Measurements from ENCODE around the gene CASP7. TPM values are rescaled to one million over a fixed set of nuclear protein-coding genes. Genes with fewer than 3 reads are reported as not detected.
A peak's percentile ranks its signal among the peaks of the same experiment; 100 is the strongest.

CASP7 gene
- polyA plus RNA-seq, 1 donor, result 31.3 TPM

DNA sequence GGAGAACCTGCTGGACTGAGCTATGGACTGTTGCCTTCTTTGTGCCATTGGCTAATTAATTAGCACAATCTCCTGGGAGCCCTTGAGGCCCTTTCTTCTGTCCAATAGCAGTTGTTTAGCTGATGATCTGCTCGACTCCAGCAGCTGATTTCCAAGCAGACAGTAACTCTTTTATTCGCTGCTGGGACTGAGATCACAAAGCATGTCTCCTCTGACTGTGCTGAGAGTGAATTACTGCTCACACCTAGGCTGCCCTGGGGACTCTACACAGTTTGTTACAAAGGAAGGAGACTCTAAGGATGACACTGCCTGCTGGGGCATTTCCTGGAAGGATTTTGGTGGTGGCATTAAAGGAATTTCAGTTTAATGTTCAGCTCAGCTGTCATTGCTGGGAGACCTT, 31.4 kb downstream of the CASP7 start:
- WGBS (ENCODE audit: insufficient coverage, low lambda C conversion rate), result no CpG with 5 or more reads among the region's 2 CpGs
- no peaks in the 10 kb centered on the region for H3K4me1 ChIP-seq (ENCODE audit: control insufficient read depth, insufficient read depth, low read length)

DNA sequence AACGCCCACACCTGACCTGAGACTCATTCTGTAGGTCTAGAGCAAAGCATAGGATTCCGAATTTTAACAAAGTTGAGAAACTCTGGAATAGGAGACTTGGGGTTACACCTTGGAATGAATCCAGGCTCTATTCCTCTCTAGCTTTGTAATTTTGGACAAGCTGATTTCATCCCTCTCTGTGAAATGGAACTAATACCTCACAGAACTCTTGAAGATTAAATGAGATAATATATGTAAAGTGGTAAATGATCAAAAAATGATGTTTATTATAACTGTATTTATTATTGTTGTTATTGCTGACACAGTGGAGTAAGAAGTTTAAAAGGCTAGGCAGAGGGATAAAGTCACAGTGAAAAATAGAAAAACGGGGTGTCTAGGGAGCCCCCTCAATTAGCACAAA, 32.3 kb downstream of the CASP7 start:
- DNase-seq, result no peak
- Histone ChIP-seq H3K4me3 (ENCODE audit: low read length) (no peak overlapping the region), H3K27ac (ENCODE audit: low read length) (no peak overlapping the region), H3K27me3 (ENCODE audit: control insufficient read depth, insufficient read depth, low read length) (no peaks in the 10 kb centered on the region), H3K4me1 (ENCODE audit: control insufficient read depth, insufficient read depth, low read length) (no peaks in the 10 kb centered on the region), H3K36me3 (ENCODE audit: control insufficient read depth, insufficient read depth, low read length) (peaks cover 16% of the 10 kb centered on the region), H3K9me3 (ENCODE audit: control insufficient read depth, low read depth, low read length) (no peaks in the 10 kb centered on the region)
- WGBS (ENCODE audit: insufficient coverage, low lambda C conversion rate), result 100% methylated on average over 1 of the region's 3 CpGs

More for the DNA sequence above, 31.4 kb downstream of the CASP7 start:
- DNase-seq, result no peak
- no peak overlapping the region for H3K27ac ChIP-seq (ENCODE audit: low read length)
- H3K27me3 ChIP-seq (ENCODE audit: control insufficient read depth, insufficient read depth, low read length), result no peaks in the 10 kb centered on the region
- H3K36me3 ChIP-seq (ENCODE audit: control insufficient read depth, insufficient read depth, low read length), result peaks cover 15% of the 10 kb centered on the region
- H3K9me3 ChIP-seq (ENCODE audit: control insufficient read depth, low read depth, low read length), result no peaks in the 10 kb centered on the region
- no peak overlapping the region for H3K4me3 ChIP-seq (ENCODE audit: low read length)

DNA sequence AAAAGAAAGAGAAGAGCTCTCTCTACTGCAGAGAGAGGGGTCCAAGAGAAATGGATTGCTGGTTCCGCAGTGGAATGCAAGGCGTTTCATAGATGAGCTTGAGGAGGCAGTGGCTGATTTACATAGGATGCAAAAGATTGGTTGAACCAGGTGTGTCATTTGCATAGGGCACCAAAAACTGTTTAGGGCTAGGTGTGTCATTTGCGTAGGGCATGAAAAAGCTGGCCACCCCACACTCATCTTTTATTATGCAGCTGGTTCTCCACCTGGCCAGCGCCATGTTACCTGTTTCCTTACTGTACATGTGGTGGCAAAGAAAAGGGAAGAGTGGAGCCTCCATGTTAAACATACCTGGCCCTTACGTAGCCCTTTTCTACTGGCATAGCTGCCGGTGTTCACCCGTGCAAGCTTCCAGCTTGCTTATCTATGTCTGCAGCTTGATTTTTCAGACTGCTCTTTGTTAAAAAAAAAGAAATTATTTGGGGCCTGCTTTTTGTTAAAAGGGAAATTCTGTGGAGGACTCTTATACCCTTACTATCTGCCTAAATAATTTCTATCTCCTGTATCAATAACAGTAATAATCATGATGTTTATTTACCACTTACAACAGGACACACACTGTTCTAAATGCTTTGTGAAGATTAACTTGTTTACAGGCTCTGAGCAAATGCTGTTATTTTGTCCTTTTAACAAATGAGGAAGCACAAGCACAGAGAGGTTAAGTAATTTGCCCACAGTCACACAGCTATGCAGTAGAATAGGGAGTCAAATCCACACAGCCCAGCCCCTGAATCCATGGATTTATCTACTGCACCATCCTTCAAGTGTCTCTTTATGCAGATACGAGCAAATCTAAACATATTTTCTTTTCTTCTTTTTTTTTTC, 33.3 kb downstream of the CASP7 start:
- Histone ChIP-seq H3K36me3 (ENCODE audit: control insufficient read depth, insufficient read depth, low read length) (peaks cover 14% of the 10 kb centered on the region), H3K9me3 (ENCODE audit: control insufficient read depth, low read depth, low read length) (no peaks in the 10 kb centered on the region), H3K27ac (ENCODE audit: low read length) (no peak overlapping the region), H3K27me3 (ENCODE audit: control insufficient read depth, insufficient read depth, low read length) (no peaks in the 10 kb centered on the region), H3K4me3 (ENCODE audit: low read length) (no peak overlapping the region), H3K4me1 (ENCODE audit: control insufficient read depth, insufficient read depth, low read length) (no peaks in the 10 kb centered on the region)
- no peak for DNase-seq
- WGBS (ENCODE audit: insufficient coverage, low lambda C conversion rate), result 83% methylated on average over 1 of the region's 8 CpGs

DNA sequence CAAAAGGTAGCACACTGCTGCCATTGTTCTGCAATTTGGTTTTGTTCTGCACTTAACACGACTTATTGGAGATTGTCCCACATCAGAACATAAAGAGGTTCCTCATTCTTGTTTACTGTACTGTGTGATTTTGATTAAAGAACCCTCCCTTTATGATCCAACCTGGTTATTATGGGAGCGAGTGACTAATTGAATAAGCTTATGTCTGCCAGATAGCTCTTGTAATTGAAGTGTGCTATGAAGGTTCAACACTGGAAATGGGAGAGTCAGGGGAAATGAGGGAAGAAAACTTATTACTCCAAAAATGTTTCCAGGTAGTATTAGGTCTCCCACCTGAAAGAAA, 33.9 kb downstream of the CASP7 start:
- no peaks in the 10 kb centered on the region for H3K4me1 ChIP-seq (ENCODE audit: control insufficient read depth, insufficient read depth, low read length)
- no peak overlapping the region for H3K4me3 ChIP-seq (ENCODE audit: low read length)
- H3K27ac ChIP-seq (ENCODE audit: low read length), result no peak overlapping the region
- H3K9me3 ChIP-seq (ENCODE audit: control insufficient read depth, low read depth, low read length), result no peaks in the 10 kb centered on the region
- peaks cover 14% of the 10 kb centered on the region for H3K36me3 ChIP-seq (ENCODE audit: control insufficient read depth, insufficient read depth, low read length)
- 60% methylated on average over 1 of the region's 2 CpGs for WGBS (ENCODE audit: insufficient coverage, low lambda C conversion rate)
- DNase-seq, result no peak
- H3K27me3 ChIP-seq (ENCODE audit: control insufficient read depth, insufficient read depth, low read length), result no peaks in the 10 kb centered on the region

DNA sequence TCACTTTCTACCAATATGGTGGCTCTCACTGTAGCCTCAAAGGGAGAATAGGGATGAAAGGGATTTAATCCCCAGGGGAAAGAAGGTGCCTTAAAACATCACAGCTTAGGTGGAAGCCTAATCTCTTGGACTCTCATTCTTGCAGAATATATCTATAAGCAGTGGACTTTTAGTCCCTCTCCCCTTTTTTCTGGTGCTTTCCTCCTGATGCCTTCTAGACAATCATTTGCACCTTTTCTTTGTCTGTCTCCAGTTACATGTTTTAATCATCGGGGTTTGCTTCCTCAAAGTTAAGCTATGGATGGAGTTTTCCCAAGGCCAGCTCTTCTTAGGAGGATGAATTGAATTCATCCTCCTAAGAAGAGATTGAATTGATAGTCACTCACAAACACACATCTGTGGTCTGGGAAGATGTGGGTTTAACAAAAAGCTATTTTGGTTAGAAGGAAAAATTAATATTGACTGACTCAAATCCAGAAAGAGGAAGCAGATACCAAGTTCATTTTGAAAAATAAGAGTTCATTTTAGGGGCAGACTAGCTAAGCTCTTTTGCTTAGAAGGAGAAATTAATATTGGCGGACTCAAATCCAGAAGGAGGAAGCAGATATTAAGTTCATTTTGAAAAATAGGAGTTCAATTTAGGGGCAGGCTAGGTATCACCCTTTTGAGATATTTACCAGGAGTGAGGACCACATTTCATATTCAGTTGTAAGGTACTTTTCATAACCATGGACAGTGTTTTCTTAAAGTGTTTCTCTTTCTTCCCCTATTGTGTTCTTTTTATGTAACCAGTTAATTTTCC, 36.6 kb downstream of the CASP7 start:
- Histone ChIP-seq H3K4me3 (ENCODE audit: low read length) (no peak overlapping the region), H3K27me3 (ENCODE audit: control insufficient read depth, insufficient read depth, low read length) (no peaks in the 10 kb centered on the region), H3K36me3 (ENCODE audit: control insufficient read depth, insufficient read depth, low read length) (peaks cover 25% of the 10 kb centered on the region), H3K4me1 (ENCODE audit: control insufficient read depth, insufficient read depth, low read length) (no peaks in the 10 kb centered on the region), H3K27ac (ENCODE audit: low read length) (no peak overlapping the region), H3K9me3 (ENCODE audit: control insufficient read depth, low read depth, low read length) (no peaks in the 10 kb centered on the region)
- no peak for DNase-seq
- no CpG with 5 or more reads among the region's 2 CpGs for WGBS (ENCODE audit: insufficient coverage, low lambda C conversion rate)

DNA sequence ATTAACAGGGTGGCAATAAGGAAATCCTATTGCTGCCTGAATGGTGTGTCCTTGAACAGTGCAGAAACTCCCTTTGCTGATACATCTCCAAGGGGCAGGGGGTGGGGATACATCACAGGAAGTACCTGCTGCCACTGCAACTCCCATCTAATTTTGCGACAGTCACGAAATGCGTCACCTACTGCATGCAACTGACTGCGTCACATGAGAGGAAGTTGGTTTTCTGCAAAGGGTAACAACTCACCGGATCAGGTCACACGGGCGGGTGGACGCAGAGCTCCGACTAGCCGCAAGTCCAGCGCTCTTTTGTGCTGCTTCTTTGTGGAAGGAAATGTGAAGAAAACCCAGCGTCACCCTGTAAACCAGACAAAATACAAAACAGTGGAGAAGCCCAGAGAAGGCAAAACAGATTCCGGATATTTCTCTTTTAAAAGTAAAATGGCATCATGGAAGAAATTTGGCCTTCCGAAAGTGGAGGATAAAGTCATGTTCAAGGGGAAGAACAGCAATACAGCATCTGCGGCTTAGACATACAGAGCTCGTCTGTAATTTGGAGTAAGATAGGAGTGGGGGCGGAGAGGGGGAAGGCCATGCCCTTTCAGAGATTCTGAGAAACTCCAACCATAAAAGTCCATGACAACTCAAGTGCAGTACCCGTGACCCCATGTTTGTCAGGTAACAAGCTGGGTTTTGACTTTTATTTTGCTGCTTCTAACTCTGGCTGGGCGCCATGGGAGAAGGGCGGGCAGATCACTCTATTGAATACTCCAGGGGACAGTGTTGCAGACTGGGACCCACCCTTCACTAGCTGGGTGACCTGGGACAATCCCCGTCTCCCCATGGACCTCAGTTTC, 39.5 kb downstream of the CASP7 start:
- Histone ChIP-seq H3K36me3 (ENCODE audit: control insufficient read depth, insufficient read depth, low read length) (peaks cover 47% of the 10 kb centered on the region), H3K27ac (ENCODE audit: low read length) (no peak overlapping the region), H3K9me3 (ENCODE audit: control insufficient read depth, low read depth, low read length) (no peaks in the 10 kb centered on the region), H3K4me1 (ENCODE audit: control insufficient read depth, insufficient read depth, low read length) (no peaks in the 10 kb centered on the region), H3K27me3 (ENCODE audit: control insufficient read depth, insufficient read depth, low read length) (no peaks in the 10 kb centered on the region), H3K4me3 (ENCODE audit: low read length) (no peak overlapping the region)
- 93% methylated on average over 10 of the region's 21 CpGs for WGBS (ENCODE audit: insufficient coverage, low lambda C conversion rate)
- peak; percentile 21 to 52 for DNase-seq

DNA sequence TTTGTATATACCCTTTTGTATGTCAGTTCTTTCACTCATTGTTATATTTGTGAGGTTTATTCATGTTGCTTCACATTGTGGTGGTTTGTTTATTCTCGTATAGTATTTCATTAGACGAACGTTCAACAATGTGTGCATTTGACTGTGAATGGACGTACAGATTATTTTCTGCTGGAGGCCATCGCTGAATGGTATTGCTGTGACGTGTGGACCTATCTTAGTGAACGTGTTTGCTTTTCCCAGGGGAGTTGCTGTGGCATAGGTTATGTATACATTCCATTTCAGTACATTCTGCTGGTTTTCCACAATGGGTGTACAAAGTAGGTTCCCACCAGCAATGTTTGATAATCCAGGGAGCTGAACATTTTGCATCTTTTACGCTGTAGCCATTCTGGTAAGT, 40.7 kb downstream of the CASP7 start:
- WGBS (ENCODE audit: insufficient coverage, low lambda C conversion rate), result no CpG with 5 or more reads among the region's 8 CpGs
- peaks cover 54% of the 10 kb centered on the region for H3K36me3 ChIP-seq (ENCODE audit: control insufficient read depth, insufficient read depth, low read length)
- H3K4me1 ChIP-seq (ENCODE audit: control insufficient read depth, insufficient read depth, low read length), result no peaks in the 10 kb centered on the region
- H3K27me3 ChIP-seq (ENCODE audit: control insufficient read depth, insufficient read depth, low read length), result no peaks in the 10 kb centered on the region
- no peak overlapping the region for H3K27ac ChIP-seq (ENCODE audit: low read length)
- no peak for DNase-seq
- H3K4me3 ChIP-seq (ENCODE audit: low read length), result no peak overlapping the region
- H3K9me3 ChIP-seq (ENCODE audit: control insufficient read depth, low read depth, low read length), result no peaks in the 10 kb centered on the region

DNA sequence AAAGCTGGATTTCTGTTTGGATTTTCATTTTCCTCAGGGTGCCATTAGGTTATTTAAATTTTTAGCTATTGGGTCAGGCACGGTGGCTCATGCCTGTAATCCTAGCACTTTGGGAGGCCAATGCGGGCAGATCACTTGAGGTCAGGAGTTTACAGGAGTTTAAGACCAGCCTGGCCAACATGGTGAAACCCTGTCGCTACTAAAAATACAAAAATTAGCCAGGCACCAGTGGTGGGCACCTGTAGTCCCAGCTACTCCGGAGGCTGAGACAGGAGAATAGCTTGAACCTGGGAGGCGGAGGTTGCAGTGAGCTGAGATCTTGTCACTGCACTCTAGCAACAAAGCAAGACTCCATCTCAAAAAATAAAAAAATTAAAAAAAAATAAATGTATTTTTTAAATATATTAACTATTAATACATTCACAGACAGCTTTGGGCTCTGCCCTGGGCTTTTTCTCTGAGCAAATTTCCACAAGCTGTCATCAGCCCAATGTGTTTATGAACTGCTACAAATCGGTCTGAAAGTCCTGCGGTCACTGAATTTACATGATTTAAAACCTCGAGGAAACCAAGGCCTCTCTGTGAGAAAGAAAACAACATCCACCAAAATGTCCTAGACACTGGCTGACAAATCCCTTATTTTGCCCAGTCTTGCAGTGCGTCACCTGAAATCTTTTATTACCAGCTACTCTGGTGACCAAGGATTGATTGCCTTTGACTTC, 52.6 kb downstream of the CASP7 start:
- no peak overlapping the region for H3K4me3 ChIP-seq (ENCODE audit: low read length)
- H3K36me3 ChIP-seq (ENCODE audit: control insufficient read depth, insufficient read depth, low read length), result peaks cover 26% of the 10 kb centered on the region
- H3K27ac ChIP-seq (ENCODE audit: low read length), result no peak overlapping the region
- WGBS (ENCODE audit: insufficient coverage, low lambda C conversion rate), result 100% methylated on average over 2 of the region's 9 CpGs
- H3K27me3 ChIP-seq (ENCODE audit: control insufficient read depth, insufficient read depth, low read length), result no peaks in the 10 kb centered on the region
- DNase-seq, result no peak
- peaks cover 6% of the 10 kb centered on the region for H3K4me1 ChIP-seq (ENCODE audit: control insufficient read depth, insufficient read depth, low read length)
- H3K9me3 ChIP-seq (ENCODE audit: control insufficient read depth, low read depth, low read length), result no peaks in the 10 kb centered on the region

DNA sequence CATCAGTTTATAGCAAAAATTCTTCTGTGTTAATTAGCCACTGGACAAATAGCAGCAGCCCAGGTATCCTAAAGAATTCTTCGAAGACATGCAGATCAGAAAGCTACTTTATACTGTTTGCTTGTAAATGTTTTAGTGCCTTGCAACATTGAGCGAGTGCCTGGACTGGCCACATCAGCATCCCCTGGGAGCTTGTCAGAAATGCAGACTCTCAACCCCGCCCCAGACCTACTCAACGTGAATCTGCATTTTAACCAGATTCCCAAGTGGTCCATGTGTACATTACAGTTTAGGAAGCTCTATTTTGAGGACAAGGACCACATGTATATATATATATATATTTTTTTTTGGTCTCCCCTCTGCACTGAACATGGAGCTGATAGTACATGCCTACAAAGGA, 53.3 kb downstream of the CASP7 start:
- H3K27ac ChIP-seq (ENCODE audit: low read length), result no peak overlapping the region
- WGBS (ENCODE audit: insufficient coverage, low lambda C conversion rate), result 60% methylated on average over 1 of the region's 4 CpGs
- peaks cover 6% of the 10 kb centered on the region for H3K4me1 ChIP-seq (ENCODE audit: control insufficient read depth, insufficient read depth, low read length)
- no peak for DNase-seq
- no peaks in the 10 kb centered on the region for H3K27me3 ChIP-seq (ENCODE audit: control insufficient read depth, insufficient read depth, low read length)
- no peak overlapping the region for H3K4me3 ChIP-seq (ENCODE audit: low read length)
- peaks cover 23% of the 10 kb centered on the region for H3K36me3 ChIP-seq (ENCODE audit: control insufficient read depth, insufficient read depth, low read length)
- no peaks in the 10 kb centered on the region for H3K9me3 ChIP-seq (ENCODE audit: control insufficient read depth, low read depth, low read length)

Data from large intestine (tissue), 3 donors.